ENCODE results near the gene PKN3. TPM values are rescaled to one million over a fixed set of nuclear protein-coding genes. Genes with fewer than 3 reads are reported as not detected.
A peak's percentile ranks its signal among the peaks of the same experiment; 100 is the strongest.
"Not testable (repeated sequence)": the region's sequence is repeated elsewhere in the genome, so short reads cannot be mapped to it uniquely, and the experiment has no call there.

Gene PKN3
- 5.9 TPM for total RNA-seq

DNA sequence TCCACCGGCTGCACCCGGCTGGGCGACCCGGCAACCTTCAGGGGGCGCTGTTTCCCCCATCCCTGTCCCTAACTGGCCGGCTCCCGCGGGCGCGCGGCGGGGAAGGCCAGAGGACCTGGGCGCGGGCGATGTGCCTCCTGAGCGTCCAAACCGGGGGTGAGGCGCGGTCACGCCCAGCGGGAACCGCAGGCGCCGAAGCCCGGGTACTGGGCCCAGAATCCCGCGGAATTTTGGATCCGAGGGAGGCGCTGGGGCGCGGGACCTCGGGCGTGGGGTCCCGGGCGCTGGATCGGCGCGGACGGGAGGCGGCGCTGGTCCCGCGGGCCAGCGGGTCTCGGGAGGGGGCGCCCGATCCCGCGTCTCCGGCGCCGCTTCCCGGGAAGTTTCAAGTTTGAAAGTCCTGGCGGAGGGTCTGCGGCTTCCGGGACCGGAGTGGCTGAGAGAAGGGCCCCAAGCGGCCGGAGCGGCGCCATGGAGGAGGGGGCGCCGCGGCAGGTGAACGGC, at the start of gene PKN3:
PKN3 (plus strand) TSS at position 59 of the 504 bp plus-strand sequence; CDS start at position 472, 413 bp downstream.
- peak; percentile 93 for DNase-seq

DNA sequence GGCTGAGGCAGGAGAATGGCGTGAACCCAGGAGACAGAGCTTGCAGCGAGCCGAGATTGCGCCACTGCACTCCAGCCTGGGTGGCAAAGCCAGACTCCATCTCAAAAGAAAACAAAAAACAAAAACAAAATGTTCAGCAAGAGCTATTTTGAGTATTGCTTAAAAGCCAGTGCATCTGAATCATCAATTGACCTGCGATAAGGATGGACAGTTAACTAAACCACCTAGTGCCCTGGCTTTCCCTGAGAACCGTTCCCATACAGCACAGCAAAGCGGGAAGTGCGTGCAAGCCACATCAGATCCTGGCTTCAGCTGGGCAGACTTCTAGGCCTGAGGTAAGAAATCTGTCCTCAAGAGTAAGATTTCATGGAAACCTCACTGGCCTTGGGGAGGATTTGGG, 48.4 kb upstream of the PKN3 start:
- no peak for DNase-seq

GRCh38 chr9:128654481-128654880, 47.8 kb upstream of the PKN3 start:
- no peak for DNase-seq

- DNase-seq = peak; percentile 98
Measured at GRCh38 chr9:128656416-128657343, 45.6 kb upstream of the PKN3 start, which contains the start of gene DYNC2I2. TSS of gene DYNC2I2 (minus strand) at chr9:128656847. CDS start at chr9:128656726, 121 bp downstream.

DNA sequence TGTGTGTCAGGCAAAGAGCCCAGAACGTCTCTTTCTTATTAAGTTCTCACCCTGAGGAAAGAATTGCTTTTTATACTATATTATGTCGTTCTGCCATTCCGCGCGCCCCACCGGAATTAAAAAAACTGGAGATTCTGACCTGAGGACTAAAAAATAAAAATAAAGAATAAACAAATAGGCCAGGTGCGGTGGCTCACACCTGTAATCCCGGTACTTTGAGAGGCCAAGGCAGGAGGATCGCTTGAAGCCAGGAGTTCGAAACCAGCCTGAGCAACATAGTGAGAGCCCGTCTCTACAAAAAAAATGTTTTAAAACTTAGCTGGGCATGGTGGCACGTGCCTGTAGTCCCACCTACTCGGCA, 45.0 kb upstream of the PKN3 start:
- DNase-seq = no peak

- DNase-seq = no peak
Measured at GRCh38 chr9:128657796-128658195, 44.5 kb upstream of the PKN3 start.

GRCh38 chr9:128666481-128666941, 35.8 kb upstream of the PKN3 start:
- DNase-seq = not testable (repeated sequence)

DNA sequence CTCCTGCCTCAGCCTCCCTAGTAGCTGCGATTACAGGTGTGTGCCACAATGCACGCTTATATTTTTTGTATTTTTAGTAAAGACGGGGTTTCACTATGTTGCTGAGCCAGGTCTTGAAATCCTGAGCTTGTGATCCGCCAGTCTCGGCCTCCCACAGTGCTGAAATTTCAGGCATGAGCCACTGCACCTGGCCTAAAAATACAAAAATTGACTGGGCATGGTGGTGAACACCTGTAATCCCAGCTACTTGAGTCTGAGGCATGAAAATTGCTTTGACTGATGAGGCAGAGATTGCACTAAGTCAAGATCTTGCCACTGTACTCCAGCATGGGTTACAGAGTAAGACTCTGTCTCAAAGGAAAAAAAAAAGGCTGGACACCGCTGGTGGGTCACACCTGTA, 32.5 kb upstream of the PKN3 start:
- no peak for DNase-seq

DNA sequence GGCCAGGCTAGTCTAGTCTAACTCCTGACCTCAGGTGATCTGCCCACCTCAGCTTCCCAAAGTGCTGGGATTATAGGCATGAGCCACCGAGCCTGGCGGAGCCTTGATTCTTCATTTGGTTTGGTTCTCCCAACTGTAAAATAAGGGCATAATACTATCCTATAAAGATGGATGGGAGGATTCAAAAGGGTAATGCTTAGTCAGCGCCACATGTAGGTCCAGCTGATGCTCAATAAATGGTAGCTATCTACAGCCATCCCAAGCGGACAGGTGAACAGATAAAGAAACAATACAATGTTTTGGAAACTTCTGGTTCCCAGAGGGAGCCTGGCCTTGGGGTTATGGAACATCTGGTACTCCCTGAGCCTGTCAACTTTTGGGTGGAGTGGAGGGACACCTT, 26.9 kb upstream of the PKN3 start:
- no peak for DNase-seq

DNA sequence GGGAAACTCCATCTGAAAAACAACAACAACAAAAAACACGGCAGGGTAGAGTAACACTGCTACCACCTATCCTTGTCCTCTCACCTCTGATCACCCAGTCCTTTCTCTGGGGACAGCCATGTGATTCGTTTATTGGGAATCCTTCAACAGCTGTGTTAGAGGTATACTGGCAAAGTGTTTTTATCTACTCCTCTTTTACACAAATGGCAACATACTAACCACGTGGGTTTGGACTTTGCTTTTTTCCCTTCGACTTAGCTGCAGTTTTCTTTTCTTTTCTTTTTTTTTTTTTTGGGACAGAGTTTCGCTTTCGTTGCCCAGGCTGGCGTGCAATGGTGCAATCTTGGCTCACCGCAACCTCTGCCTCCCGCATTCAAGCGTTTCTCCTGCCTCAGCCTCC, 24.5 kb upstream of the PKN3 start:
- DNase-seq = no peak

- DNase-seq = peak; percentile 56
Measured at GRCh38 chr9:128683340-128684064, 18.8 kb upstream of the PKN3 start.

GRCh38 chr9:128684065-128684324, 18.3 kb upstream of the PKN3 start:
- DNase-seq = no peak

- DNase-seq = peak; percentile 80
Measured at GRCh38 chr9:128684325-128685199, 17.7 kb upstream of the PKN3 start.

GRCh38 chr9:128685636-128686489, 16.4 kb upstream of the PKN3 start:
- DNase-seq = no peak

- no peak for DNase-seq
Measured at GRCh38 chr9:128687453-128687852, 14.8 kb upstream of the PKN3 start.

DNA sequence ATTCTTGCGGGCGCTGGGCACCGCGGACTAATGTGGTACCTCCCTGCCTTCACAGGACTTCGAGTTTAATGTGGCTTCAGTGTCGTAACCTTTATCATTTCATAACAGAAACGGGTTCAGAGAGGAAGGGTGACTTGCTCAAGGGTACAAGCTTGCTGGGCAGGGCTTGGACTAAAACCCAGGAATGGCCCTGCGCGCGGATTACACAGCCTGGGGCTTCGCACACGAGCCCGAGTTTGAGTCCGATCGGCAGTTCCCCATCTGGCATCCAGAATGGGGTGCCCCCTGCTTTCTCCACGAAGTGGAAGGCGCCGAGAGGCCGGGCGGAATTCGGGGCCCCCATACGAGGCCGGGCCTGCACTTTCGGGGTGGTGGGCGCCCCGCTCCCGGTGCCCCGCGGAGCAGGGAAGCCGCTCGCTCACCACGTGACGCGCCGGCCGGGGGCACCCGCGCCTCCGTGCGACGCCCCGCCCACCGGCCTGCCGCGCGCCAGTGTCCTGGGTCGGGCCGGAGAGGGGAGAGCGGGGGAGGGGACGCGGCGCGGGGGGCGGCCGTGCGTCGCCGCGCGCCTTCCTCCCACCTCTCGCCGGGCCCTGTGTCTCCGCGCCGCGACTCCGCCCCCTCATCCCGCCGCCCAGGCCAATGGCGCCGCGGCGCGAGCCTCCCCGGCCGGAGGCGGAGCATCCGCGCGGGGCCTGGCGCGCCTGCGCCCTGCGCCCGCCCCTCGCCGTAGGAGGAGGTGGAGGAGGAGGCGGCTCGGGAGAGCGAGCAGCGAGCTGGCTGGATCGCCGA, 13.6 kb upstream of the PKN3 start, which contains the start of gene SET:
SET (plus strand) TSS at position 722 of the 792 bp plus-strand sequence. CDS start 361 bp downstream, outside the sequence.
- peak; percentile 98 for DNase-seq

DNA sequence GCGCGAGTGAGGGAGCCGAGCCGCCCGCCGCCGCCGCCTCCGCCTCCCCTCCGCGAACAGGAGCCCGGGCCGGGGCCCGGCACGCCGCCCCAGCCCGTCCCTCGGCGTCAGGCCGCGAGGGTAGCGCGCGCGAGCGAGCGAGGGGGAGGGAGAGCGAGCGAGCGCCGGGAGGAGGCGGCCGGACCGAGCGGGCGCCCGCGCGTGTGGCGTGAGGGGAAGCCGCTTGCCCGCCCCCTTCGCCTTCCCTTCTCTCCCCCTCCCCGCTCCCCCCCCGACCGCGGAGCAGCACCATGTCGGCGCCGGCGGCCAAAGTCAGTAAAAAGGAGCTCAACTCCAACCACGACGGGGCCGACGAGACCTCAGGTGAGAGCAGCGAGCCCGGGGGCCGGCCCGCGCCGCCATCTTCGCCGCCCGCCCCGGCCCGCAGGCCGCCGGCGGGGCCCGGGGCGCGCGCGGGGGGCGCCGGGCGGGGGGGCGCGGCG, 13.0 kb upstream of the PKN3 start:
- peak; percentile 72 for DNase-seq

DNA sequence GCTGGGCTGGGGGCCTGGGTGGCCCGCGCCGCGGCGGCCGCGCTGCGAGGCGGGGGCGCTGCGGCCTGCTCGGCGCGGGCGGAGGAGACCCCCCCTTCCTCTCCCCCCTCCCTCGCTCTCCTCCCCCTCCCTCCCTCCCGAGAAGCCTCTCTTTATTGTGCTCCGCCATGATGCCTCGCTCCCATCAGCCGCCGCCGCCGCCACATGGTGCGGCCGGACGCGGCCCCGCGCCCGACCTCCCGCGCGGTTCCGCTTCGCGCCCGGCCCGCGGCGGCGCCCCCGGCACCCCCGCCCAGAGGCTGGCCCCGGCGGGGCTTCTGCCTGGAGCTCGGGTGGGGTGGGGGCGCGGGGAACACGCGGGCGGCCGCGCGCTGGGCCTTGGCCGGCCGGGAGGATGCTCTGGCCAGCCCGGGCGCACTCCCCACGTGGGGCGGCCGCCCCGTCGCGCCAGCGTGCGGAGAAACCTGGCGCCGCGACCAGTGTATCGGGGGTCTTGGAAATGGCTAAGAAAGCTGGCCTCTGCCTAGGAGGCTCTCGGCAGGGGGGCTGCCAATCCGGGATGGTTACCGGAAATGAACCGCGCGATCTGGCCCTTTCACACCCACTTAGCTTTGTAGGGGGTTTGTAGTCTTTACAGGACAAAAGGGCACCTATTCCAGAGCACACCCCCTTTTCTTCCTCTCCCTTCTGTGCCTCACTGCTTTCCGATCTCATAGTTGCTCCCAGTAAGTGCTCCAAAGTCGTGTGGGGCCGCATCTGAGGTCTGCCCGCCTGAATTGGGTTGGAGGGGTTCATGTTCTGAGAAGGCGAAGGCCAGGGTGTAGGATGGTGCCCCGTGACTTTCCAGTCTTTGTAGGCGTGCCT, 12.3 kb upstream of the PKN3 start:
- DNase-seq = peak; percentile 81

DNA sequence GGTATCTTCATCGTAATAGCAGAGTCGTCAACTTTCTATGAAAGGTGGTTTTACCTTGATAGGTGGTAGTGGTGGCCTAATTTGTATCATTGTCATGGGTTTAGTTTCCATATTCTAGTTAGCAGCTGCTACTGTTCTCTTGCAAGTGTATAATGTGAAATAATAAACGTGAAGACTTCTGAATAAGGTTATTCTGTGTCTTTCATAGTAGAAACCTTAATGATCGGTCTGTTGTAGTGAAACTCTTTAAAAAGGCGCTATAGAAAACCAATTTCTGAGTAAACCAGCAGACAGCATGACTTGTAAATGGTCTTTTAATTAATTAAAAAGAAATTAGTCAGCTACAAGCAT, 11.6 kb upstream of the PKN3 start:
- DNase-seq = no peak
